ENCODE results near the gene ZNF85.
"Not testable (repeated sequence)": the region's sequence is repeated elsewhere in the genome, so short reads cannot be mapped to it uniquely, and the experiment has no call there.

ZNF85 gene

DNA sequence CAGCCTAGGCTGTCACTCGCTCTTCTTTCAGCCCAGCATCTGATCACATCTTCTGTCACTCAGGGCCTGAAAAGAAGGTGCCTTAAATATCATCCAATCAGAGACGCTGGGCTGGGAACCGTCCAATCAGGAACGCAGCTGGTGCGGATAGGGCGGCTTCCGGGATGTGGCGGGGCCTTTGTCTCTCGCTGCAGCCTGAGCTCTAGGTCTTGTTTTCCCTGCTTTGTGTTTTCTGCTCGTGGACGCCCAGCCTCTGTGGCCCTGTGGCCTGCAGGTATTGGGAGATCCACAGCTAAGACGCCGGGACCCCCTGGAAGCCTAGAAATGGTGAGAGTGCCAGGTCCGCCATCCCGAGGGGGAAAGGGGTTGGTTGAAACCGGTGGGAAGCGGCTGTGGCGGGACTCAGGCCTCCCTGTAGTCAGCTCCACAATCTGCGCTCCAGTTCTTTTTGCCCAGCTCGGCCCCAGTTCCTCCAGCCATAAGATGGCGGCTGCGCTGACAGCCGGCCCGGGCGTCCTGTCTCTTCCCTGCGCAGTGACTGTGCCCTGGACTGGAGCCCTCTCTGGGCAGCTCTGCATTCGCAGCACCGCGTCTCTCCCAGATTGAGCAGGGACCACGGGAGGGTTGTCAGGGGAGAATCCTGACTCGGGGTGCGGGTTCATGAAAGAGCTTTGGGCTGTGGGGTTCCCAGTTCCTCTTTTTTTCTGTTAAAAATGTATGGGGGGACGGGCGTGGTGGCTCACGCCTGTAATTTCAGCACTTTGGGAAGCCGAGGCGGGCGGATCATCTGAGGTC lies at the start of gene ZNF85:
Gene ZNF85, plus strand, starts transcription at position 175 of the 795 bp plus-strand sequence. Its CDS starts 150 bp downstream, at position 325.
- peak; percentile 81 for DNase-seq

DNA sequence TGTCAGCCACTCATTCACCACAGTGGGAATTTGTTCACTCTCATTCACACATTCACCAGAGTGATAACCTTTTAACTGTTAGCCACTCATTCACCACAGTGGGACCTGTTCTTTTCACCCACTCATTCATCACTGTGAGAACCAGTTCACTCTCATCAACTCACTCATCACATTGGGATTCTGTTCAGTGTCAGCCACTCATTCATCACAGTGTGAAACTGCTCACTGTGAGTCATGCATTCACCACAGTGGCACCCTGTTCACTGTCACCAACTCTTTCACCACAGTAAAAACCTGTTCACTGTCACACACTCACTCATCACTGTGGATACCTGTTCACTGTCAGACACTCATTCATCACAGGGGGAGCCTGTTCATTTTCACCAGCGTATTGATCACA lies 43.5 kb upstream of the ZNF85 start:
- no peak for DNase-seq

DNA sequence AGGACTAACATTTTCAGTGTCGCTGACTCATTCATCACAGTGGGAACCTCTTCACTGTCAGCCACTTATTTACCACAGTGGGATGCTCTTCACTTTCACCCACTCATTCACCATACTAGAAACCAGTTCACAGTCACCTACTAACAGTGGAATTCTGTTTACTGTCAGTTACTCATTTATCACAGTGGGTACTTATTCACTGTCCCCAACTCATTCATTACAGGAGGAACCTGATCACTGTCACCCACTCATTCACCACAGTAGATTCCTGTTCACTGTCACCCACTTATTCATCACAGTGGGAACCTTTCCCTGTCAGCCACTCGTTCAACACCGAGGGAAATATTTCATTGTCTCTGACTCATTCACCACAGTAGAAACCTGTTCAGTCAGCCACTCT lies 10.1 kb upstream of the ZNF85 start:
- DNase-seq = no peak

DNA sequence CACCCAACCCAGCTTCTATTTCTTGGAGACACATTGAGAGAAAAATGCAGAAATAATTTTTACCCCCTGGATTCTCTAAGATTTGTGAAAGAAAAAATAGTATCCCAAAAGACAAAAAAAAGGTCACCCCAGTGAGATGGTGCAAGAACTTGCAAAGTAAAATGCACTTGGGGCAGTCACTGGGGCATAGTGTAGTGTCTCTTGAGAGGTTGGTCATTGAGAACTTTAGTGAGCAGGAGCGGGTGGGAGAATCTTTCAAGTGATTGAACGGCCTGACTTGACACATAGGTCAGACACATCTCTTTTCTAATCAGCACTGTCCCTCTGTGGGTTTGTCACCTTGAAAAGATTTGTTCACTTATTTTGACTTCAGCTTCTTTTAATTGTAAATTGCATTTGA lies 2.4 kb downstream of the ZNF85 start:
- DNase-seq = no peak

DNA sequence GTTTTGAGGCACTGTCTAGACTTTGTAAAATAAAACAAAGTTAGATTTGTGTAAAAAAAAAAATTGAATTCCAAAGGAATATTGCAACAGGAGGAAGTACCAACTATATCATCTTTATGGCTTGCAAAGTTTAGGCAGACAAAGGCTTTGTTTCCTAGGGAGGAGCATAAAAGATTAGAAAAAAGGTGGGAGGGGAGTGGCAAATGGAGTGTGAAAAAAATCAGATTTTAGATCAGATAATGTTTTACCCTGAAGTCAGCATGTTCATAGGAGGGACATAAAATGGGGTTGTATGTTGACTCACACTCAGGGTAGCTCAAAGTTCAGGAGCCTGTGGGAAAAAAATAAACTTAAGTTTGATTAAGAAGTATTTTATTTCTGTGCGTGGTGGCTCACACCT lies 3.7 kb downstream of the ZNF85 start:
- no peak for DNase-seq

DNA sequence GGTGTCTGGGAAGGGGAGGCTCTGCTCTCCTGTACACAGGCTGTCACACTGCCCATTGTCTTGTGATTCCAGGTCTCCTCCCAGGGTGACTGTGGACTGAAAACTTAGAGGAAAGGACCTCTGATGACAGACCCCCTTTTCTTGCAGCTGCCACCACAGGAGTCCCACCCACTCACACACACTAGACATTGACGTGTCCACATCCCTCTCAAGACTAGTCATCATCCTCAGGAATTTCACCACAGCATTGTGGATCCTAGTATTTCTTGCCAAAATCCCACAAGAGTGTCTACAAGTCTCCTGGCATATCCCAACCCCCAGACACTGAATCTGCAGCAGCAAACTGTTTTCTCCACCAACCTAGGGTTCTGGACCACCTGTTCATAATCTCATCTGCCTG lies 5.3 kb downstream of the ZNF85 start:
- no peak for DNase-seq

DNA sequence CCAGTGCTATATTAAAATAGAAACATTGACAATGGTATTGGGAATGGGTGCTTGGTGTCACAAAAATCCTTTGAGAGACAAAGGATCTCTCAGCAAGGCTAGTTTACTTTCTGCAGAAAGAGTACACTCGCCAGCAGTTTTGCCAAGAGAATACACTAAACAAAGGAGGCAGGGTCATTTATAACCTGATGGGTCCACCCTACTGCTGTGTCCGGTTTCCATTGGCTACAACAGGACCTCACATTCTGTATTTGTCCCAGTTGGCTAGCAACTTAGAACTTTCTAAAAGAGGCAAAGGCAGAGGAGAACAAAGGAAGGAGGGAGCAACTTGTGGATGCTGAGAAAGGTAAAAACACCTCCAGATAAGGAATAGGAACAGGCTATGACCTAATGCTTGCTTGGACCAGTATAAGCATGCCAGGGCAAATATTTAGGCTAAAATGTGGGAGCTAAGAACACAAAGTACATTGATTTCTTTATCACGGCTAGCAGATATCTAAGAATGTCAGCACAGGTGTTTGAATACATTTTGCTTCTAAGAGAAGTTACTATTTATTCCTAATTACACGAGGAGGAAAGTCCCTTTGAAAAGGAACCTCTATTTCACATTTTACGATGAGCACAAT lies 13.4 kb downstream of the ZNF85 start:
- not testable (repeated sequence) for DNase-seq

DNA sequence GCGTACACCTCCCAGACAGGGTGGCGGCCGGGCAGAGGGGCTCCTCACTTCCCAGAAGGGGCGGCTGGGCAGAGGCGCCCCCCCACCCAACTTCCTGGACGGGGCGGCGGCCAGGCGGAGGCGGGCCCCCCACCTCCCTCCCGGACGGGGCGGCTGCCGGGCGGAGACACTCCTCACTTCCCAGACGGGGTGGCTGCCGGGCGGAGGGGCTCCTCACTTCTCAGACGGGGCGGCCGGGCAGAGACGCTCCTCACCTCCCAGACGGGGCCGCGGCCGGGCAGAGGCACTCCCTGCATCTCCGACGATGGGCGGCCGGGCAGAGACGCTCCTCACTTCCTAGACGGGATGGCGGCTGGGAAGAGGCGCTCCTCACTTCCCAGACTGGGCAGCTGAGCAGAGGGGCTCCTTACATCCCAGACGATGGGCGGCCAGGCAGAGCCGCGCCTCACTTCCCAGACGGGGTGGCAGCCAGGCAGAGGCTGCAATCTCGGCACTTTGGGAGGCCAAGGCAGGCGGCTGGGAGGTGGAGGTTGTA lies 29.6 kb downstream of the ZNF85 start:
- not testable (repeated sequence) for DNase-seq

DNA sequence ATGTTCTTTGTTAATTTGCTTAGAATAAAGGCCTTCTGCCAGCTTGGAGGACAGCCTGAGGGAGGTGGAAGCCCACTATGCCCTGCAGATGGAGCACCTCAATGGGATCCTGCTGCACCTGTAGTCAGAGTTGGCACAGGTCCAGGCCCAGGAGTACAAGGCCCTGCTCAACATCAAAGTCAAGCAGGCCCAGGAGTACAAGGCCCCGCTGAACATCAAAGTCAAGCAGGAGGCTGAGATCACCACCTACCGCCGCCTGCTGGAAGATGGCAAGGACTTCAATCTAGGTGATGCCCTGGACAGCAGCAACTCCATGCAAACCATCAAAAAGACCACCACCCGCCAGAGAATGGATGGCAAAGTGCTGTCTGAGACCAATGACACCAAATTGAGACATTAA lies 41.7 kb downstream of the ZNF85 start:
- no peak for DNase-seq

DNA sequence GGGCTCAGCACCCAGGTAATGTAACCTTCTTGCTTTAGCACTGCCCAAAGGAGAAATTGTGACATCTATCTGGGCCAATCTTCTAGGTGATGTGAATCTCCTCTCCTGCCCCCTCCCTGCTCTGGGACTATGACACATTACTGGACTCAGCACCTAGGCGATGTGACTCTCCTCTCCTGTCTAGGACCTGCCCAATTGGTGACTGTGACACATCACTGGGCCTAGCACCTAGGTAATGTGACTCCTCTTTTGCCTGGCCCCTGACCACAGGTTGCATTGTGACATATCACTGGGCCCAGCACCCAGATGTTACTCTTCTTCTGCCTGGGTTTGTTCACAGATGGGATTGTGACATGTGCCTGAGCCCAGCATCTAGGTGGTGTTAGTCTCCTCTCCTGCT lies 45.0 kb downstream of the ZNF85 start:
- no peak for DNase-seq

DNA sequence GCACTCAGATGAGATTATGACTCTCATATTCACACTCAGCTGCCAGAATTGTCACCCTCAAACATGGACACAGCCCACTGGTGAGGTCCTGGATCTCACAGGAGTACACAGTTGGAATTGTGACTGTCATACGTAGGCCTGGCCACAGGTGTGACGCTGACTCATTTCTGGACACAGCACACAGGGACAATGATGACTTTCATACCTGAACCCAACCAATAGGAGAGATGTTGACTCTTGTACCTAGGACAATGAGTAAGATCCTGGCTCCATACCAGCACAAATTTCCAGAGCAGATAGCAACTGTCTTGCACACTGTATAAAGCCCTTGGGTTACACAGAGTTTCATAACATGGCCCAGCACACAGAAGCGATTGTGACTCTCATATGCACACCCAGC lies 46.4 kb downstream of the ZNF85 start:
- DNase-seq = no peak

DNA sequence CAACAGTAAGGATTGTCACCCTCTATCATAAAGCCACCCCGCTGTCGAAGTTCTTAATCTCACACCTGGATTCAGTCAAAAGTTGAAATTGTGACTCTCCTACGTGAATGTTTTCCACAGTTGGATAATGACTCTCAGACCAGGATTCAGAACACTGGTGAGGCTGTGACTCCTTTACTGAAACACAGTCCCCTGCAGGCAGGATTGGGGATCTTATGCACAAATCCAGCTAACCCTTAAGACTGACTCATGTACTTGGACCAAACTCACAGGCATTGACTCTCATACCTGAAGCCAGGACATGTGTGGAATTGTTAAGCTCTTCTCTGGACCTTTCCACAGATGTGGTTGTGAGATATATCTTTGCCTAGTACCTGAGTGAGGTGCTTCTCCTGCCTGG lies 46.8 kb downstream of the ZNF85 start:
- no peak for DNase-seq

DNA sequence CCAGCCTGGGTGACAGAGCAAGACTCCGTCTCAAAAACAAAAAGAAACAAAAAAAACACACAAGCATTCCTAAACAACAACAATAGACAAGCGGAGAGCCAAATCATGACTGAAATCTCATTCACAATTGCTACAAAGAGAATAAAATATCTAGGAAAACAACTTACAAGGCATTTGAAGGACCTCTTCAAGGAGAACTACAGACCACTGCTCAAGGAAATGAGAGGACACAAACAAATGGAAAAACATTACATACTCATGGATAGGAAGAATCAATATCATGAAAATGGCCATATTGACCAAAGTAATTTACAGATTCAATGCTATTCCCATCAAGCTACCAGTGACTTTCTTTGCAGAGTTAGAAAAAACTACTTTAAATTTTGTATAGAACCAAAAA lies 69.7 kb downstream of the ZNF85 start:
- not testable (repeated sequence) for DNase-seq

DNA sequence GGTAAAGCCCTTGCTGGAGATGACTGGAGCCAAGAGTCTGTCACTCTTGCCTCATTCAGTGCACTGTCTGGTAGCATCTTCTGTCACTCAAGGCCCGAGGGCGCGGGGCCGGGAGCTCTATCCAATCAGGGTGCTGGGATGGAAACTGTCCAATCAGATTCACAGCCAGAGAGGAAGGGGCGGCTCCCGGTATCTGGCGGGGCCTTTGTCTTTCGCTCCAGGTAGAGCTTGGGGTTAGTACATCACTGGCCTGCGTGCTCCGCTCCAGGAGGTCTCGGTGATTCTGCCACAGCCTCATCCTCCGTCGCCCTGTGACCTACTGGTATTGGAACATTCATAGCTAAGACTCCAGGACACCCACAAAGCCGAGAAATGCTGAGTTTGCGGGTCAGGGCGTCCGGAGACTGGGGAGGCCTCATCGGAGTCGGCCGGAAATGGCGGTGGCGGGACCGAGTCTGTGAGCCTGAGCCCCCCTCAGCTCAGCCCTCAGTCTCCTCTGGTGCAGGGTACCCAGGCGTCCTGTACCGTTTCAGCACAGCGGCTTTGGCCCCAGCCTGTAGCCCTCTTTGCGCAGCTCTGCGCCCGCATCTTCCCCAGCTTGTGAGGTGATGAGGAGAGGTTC lies 76.8 kb downstream of the ZNF85 start:
- peak; percentile 83 for DNase-seq

All from NCI-H345 (cell line).